ENCODE results near the gene BLOC1S1. TPM values are rescaled to one million over a fixed set of nuclear protein-coding genes. Genes with fewer than 3 reads are reported as not detected.

BLOC1S1 gene
- total and polyA plus RNA-seq, 10 of the 15 experiments (the other 5 are each of a cell fraction or from before 2014, with no cell fraction given): 126 to 285 (median 166) TPM

DNA sequence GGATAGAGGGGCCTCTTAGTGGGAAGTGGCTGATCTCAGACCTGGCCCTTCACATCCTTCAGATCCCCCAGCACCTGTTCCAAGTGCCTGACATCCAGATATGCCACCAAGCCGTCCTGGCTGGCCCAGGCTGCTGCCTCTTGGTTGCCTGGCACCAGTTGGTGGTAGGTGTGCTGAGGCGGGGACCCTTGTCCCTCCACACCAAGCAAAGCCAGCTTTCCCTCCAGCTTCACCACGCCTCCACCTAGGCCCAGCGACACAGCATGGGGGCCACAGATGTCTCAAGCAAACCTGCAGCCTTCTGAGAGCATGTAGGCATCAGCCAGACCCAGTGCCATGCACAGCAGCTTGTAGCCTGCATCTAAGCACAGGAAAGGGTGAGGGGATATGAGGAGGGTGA, 16.4 kb downstream of the BLOC1S1 start:
- peaks cover 11% of the 10 kb centered on the region for H3K79me2 ChIP-seq (ENCODE audit: control insufficient read depth, insufficient read depth, low read length)
- in situ Hi-C loops (cut with MboI): no loop called here
- no peak overlapping the region for H3K4me3 ChIP-seq
- no peaks in the 10 kb centered on the region for H3K36me3 ChIP-seq (ENCODE audit: control insufficient read depth in 2 of 2, insufficient read depth in 2 of 2, low read length in 1 of 2)
- 36% methylated on average over 4 of the region's 4 CpGs for WGBS (ENCODE audit: insufficient coverage, insufficient replicate concordance, low lambda C conversion rate, missing lambda C conversion rate)
- no peak overlapping the region for H2AFZ ChIP-seq (ENCODE audit: control insufficient read depth, low read depth, low read length)
- BruUV-seq (replicated peaks): no TSS peak
- ChIA-PET RAD21 (ENCODE audit: unreplicated experiment) (no interaction called here), SMC1A (ENCODE audit: uncharacterized antibody, unreplicated experiment) (interaction anchor here (0.9 kb wide), 1 partner anchor 17 kb away, joined by 4 read pairs; the partner anchor contains the start of gene BLOC1S1), CTCF (no interaction called here), POLR2A (no interaction called here)
- H4K20me1 ChIP-seq (ENCODE audit: control insufficient read depth, insufficient read depth): no peaks in the 10 kb centered on the region
- no peaks in the 10 kb centered on the region for H3K27me3 ChIP-seq (replicated peaks in 1 of 2; ENCODE audit: control insufficient read depth in 2 of 2, insufficient read depth in 2 of 2, low read length in 1 of 2)
- peaks cover 5% of the 10 kb centered on the region for H3K4me1 ChIP-seq (ENCODE audit: control insufficient read depth, insufficient read depth, low read length)
- intact Hi-C loops (cut with micrococcal nuclease; ENCODE audit: unreplicated experiment): loop anchor here (10.0 kb wide), 1 partner anchor 453 kb away; the partner anchor contains the start of gene SMARCC2
- no peak overlapping the region for H3K27ac ChIP-seq (ENCODE audit: control insufficient read depth, insufficient read depth)
- no peak overlapping the region for H3K4me2 ChIP-seq (ENCODE audit: control insufficient read depth, insufficient read depth)
- TF ChIP-seq BACH1 (IDR thresholded peaks at IDR 0.05; ENCODE audit: borderline replicate concordance) (no peak), ZNF384 (IDR thresholded peaks at IDR 0.05; ENCODE audit: borderline replicate concordance, low read depth, low read length) (no peak), ZNF217 (IDR thresholded peaks at IDR 0.05) (no peak), ZNF207 (IDR thresholded peaks at IDR 0.05; ENCODE audit: borderline replicate concordance) (no peak), IRF5 (IDR thresholded peaks at IDR 0.05; ENCODE audit: borderline replicate concordance) (no peak), RELA (IDR thresholded peaks at IDR 0.05; ENCODE audit: borderline replicate concordance, partially characterized antibody) (no peak), NBN (IDR thresholded peaks at IDR 0.05) (no peak), MEF2B (IDR thresholded peaks at IDR 0.05; ENCODE audit: partially characterized antibody, poor library complexity, severe bottlenecking) (no peak), ZBTB4 (CRISPR knock-in tag; IDR thresholded peaks at IDR 0.05) (no peak), SUPT20H (IDR thresholded peaks at IDR 0.05; ENCODE audit: borderline replicate concordance, control insufficient read depth, low read depth, low read length) (no peak), MTA2 (IDR thresholded peaks at IDR 0.05; ENCODE audit: low read depth) (no peak), E2F4 (IDR thresholded peaks at IDR 0.05; ENCODE audit: low read depth, low read length) (no peak), BRCA1 (IDR thresholded peaks at IDR 0.05; ENCODE audit: low read depth, low read length) (no peak), WRNIP1 (IDR thresholded peaks at IDR 0.05; ENCODE audit: borderline replicate concordance, low read depth, low read length) (no peak), POLR2A (IDR thresholded peaks at IDR 0.05; ENCODE audit: low read depth, low read length) (no peak), BMI1 (IDR thresholded peaks at IDR 0.05; ENCODE audit: borderline replicate concordance) (no peak)
- TF ChIP-seq, protein P1, sequence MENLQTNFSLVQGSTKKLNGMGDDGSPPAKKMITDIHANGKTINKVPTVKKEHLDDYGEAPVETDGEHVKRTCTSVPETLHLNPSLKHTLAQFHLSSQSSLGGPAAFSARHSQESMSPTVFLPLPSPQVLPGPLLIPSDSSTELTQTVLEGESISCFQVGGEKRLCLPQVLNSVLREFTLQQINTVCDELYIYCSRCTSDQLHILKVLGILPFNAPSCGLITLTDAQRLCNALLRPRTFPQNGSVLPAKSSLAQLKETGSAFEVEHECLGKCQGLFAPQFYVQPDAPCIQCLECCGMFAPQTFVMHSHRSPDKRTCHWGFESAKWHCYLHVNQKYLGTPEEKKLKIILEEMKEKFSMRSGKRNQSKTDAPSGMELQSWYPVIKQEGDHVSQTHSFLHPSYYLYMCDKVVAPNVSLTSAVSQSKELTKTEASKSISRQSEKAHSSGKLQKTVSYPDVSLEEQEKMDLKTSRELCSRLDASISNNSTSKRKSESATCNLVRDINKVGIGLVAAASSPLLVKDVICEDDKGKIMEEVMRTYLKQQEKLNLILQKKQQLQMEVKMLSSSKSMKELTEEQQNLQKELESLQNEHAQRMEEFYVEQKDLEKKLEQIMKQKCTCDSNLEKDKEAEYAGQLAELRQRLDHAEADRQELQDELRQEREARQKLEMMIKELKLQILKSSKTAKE (IDR thresholded peaks at IDR 0.05; ENCODE audit: low read depth, poor library complexity, severe bottlenecking): no peak
- H3K9ac ChIP-seq (ENCODE audit: control insufficient read depth, insufficient read depth, low read length): no peak overlapping the region
- no peak for FAIRE-seq
- no peak for ATAC-seq
- no peak for DNase-seq (ENCODE audit: low read depth, low spot score)
- no peaks in the 10 kb centered on the region for H3K9me3 ChIP-seq (replicated peaks; ENCODE audit: control insufficient read depth, insufficient read depth, low read length)

Data from GM12878 (cell line).